ENCODE data around the gene ARL5B.

DNA sequence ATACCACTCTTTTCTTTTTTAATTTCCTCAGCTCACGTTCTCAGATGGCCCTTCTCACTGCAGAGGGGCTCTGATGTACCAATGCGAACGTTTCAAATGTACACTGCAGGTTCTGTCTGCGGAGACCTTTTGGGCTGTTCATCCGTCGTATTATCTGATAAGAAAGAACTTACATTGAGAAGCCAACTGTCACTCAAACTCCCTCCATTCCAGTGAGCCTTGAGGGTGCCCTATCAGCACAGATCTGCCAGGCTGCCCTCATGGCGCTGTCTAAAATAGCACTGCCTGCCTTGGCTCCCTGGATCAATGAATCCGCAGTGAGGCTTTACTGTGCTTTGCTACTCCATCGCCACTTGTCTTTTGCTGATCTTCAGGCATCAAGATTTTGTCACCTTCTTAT is 61.8 kb downstream of the ARL5B start:
- peak; percentile 63 for TF ChIP-seq GATA2 (IDR thresholded peaks at IDR 0.05; ENCODE audit: low read depth, low read length)
- no peak for TF ChIP-seq GATA3 (IDR thresholded peaks at IDR 0.05; ENCODE audit: low read depth, low read length)

All from SH-SY5Y (cell line).